OCI-LY1 (cell line): ENCODE results near the gene MED14.

Experiments used
- H2AFZ ChIP-seq: fragments of 200-600 bp; sonication (generic), shearing (Covaris generic); 2 replicates; pipeline ENCODE4 v1.6.0; 2014; ENCODE audit warnings: antibody characterized with exemption, mild to moderate bottlenecking, low read length
- H3F3A ChIP-seq: fragments of 200-600 bp; sonication (generic), shearing (Covaris generic); 2 replicates; pipeline ENCODE4 v1.6.0; 2014; ENCODE audit warnings: mild to moderate bottlenecking, antibody characterized with exemption, low read length, moderate library complexity; ENCODE audit not compliant: insufficient read depth
- H3K27ac ChIP-seq: fragments of 200-600 bp; sonication (generic); 2 replicates; pipeline ENCODE4 v1.5.1; 2014; ENCODE audit warnings: low read length, mixed run types, mild to moderate bottlenecking, low read depth; ENCODE audit not compliant: poor library complexity, severe bottlenecking
- H3K27me3 ChIP-seq: fragments of 200-600 bp; sonication (generic); 2 replicates; pipeline ENCODE4 v1.6.0; 2014; ENCODE audit warnings: antibody characterized with exemption, mild to moderate bottlenecking, low read length, moderate library complexity; ENCODE audit not compliant: insufficient read depth
- H3K36me3 ChIP-seq: fragments of 200-600 bp; sonication (generic); 2 replicates; pipeline ENCODE4 v1.6.1; 2014; ENCODE audit warnings: mild to moderate bottlenecking, antibody characterized with exemption, low read length, moderate library complexity, mixed read lengths; ENCODE audit not compliant: insufficient read depth
- H3K4me1 ChIP-seq: fragments of 200-600 bp; sonication (generic); 2 replicates; pipeline ENCODE4 v1.5.1; 2014; ENCODE audit warnings: mild to moderate bottlenecking, low read length, moderate library complexity; ENCODE audit not compliant: insufficient read depth, severe bottlenecking
- H3K4me2 ChIP-seq: fragments of 200-600 bp; sonication (generic), shearing (Covaris generic); 2 replicates; pipeline ENCODE4 v1.6.1; 2014; ENCODE audit warnings: low read length
- H3K4me3 ChIP-seq: fragments of 200-600 bp; sonication (generic); 2 replicates; pipeline ENCODE4 v1.5.1; 2014; ENCODE audit warnings: low read length, low read depth, mild to moderate bottlenecking, mixed read lengths; ENCODE audit not compliant: poor library complexity, severe bottlenecking
- H3K79me2 ChIP-seq: fragments of 200-600 bp; shearing (Covaris generic); 2 replicates; pipeline ENCODE4 v1.6.1; 2016; ENCODE audit warnings: mixed run types, low read length, mixed read lengths; ENCODE audit not compliant: insufficient read depth
- H3K9ac ChIP-seq: fragments of 200-600 bp; sonication (generic), shearing (Covaris generic); 2 replicates; pipeline ENCODE4 v1.6.1; 2014; ENCODE audit warnings: mild to moderate bottlenecking, low read length, mixed read lengths
- H3K9me2 ChIP-seq: fragments of 200-600 bp; sonication (generic), shearing (Covaris generic); 2 replicates; pipeline ENCODE4 v1.6.1; 2014; ENCODE audit warnings: low read depth, mild to moderate bottlenecking, low read length, mixed read lengths
- H3K9me3 ChIP-seq: fragments of 200-600 bp; shearing (Covaris generic); 2 replicates; pipeline ENCODE4 v1.6.1; 2014; ENCODE audit warnings: low read length, mixed read lengths
- H4K20me1 ChIP-seq: fragments of 200-600 bp; sonication (generic), shearing (Covaris generic); 2 replicates; pipeline ENCODE4 v1.6.0; 2016; ENCODE audit warnings: mild to moderate bottlenecking, low read length; ENCODE audit not compliant: insufficient read depth
- EZH2 ChIP-seq: fragments of 200-600 bp; sonication (generic), shearing (Covaris generic); IDR thresholded peaks from 2 replicates; pipeline ENCODE4 v1.8.0; 2017; ENCODE audit warnings: borderline replicate concordance, mixed run types, mild to moderate bottlenecking, antibody characterized with exemption, low read length, moderate library complexity, mixed read lengths
- TF ChIP-seq, protein P1 (sequence below): fragments of 200-600 bp; sonication (generic), shearing (Covaris generic); IDR thresholded peaks from 2 replicates; pipeline ENCODE4 v1.5.1; 2017; ENCODE audit warnings: mild to moderate bottlenecking, antibody characterized with exemption, low read length, moderate library complexity, mixed read lengths

The MED14 gene

DNA sequence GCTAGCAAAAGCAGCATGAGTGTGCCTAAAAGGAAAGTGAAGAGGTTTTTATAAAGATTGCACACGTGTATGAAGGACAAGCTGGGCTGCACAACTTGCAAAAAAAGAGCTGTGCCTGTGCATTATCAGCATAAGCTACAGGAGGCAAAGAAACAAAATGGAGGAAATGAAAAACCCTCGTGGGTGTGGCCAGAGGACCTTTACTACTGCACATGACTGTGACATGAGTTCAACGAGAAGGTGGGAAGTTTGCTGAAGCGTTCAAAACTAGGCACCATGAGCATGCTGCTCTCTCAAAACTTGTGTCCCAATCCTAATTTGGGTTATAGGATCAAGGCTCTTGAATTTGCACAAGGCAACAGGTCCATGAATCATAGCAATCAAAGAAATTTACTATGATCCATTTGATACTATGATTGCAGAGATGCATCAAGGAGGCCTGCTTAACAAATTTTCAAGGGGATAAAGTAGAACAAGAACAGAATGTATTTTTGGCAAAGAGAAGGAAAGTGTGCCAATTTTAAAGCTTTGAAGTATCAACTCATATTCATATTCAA, 49.9 kb downstream of the MED14 start:
- Histone ChIP-seq H3K4me1 (peaks cover 10% of the 10 kb centered on the region), H3K27me3 (no peaks in the 10 kb centered on the region), H3K9ac (no peak overlapping the region), H3K27ac (no peak overlapping the region), H3K9me2 (no peaks in the 10 kb centered on the region), H3K4me2 (no peak overlapping the region), H3K9me3 (no peaks in the 10 kb centered on the region), H3K36me3 (peaks cover 60% of the 10 kb centered on the region), H4K20me1 (no peaks in the 10 kb centered on the region), H3F3A (no peaks in the 10 kb centered on the region), H3K79me2 (no peaks in the 10 kb centered on the region), H2AFZ (no peak overlapping the region), H3K4me3 (no peak overlapping the region)
- TF ChIP-seq, protein P1, sequence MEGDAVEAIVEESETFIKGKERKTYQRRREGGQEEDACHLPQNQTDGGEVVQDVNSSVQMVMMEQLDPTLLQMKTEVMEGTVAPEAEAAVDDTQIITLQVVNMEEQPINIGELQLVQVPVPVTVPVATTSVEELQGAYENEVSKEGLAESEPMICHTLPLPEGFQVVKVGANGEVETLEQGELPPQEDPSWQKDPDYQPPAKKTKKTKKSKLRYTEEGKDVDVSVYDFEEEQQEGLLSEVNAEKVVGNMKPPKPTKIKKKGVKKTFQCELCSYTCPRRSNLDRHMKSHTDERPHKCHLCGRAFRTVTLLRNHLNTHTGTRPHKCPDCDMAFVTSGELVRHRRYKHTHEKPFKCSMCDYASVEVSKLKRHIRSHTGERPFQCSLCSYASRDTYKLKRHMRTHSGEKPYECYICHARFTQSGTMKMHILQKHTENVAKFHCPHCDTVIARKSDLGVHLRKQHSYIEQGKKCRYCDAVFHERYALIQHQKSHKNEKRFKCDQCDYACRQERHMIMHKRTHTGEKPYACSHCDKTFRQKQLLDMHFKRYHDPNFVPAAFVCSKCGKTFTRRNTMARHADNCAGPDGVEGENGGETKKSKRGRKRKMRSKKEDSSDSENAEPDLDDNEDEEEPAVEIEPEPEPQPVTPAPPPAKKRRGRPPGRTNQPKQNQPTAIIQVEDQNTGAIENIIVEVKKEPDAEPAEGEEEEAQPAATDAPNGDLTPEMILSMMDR = no peak
- no peak for TF ChIP-seq EZH2

DNA sequence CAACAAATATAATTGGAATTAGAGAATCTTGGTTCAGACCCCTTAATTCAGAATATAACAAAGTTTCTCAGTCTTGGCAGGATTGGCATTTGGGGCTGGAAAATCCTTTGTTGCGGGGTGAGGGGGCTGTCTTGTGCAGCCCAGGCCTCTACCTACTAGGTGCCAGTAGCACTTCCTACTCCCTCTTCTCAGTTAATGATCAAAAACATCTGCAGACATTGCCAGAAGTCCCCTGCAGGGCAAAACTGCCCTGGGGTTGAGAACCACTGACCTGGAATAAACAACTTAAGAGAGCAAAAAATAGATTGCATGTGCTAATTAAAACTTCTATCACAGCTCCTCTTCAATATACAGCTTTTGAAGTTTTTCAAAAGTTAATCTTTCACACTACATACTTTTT, 51.2 kb downstream of the MED14 start:
- no peaks in the 10 kb centered on the region for H4K20me1 ChIP-seq
- no peak overlapping the region for H3K4me3 ChIP-seq
- H3F3A ChIP-seq = no peaks in the 10 kb centered on the region
- no peaks in the 10 kb centered on the region for H3K79me2 ChIP-seq
- no peak overlapping the region for H2AFZ ChIP-seq
- H3K4me2 ChIP-seq = no peak overlapping the region
- no peak overlapping the region for H3K27ac ChIP-seq
- H3K4me1 ChIP-seq = peaks cover 10% of the 10 kb centered on the region
- H3K9me3 ChIP-seq = no peaks in the 10 kb centered on the region
- TF ChIP-seq, protein P1 = no peak
- TF ChIP-seq EZH2 = no peak
- no peaks in the 10 kb centered on the region for H3K9me2 ChIP-seq
- H3K27me3 ChIP-seq = no peaks in the 10 kb centered on the region
- no peak overlapping the region for H3K9ac ChIP-seq
- H3K36me3 ChIP-seq = peaks cover 63% of the 10 kb centered on the region

DNA sequence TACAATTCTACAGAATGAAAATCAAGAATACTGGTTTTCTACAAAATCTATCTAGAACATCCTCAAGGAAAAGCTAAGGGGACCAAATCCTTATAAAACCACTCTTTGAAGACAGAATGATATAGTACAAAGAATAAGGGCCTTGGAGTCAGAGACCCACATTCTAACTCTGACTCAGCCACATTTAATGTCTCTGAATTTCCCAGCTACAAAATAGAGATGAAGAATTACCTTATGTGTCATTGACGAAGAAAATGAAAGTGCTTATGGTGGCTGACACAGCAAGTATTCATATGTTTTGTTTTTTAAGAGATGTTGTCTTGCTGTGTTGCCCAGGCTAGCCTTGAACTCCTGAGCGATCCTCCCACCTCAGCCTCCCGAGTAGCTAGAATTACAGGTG, 52.1 kb downstream of the MED14 start:
- peaks cover 10% of the 10 kb centered on the region for H3K4me1 ChIP-seq
- no peak overlapping the region for H2AFZ ChIP-seq
- H3K36me3 ChIP-seq = peaks cover 59% of the 10 kb centered on the region
- no peaks in the 10 kb centered on the region for H3K79me2 ChIP-seq
- H3K9ac ChIP-seq = no peak overlapping the region
- H3K27ac ChIP-seq = no peak overlapping the region
- TF ChIP-seq, protein P1 = no peak
- no peak for TF ChIP-seq EZH2
- no peak overlapping the region for H3K4me2 ChIP-seq
- no peaks in the 10 kb centered on the region for H3K9me2 ChIP-seq
- no peaks in the 10 kb centered on the region for H3K9me3 ChIP-seq
- no peaks in the 10 kb centered on the region for H3F3A ChIP-seq
- no peak overlapping the region for H3K4me3 ChIP-seq
- H4K20me1 ChIP-seq = no peaks in the 10 kb centered on the region
- H3K27me3 ChIP-seq = no peaks in the 10 kb centered on the region
